Karpas-422 (cell line): ENCODE results near the gene AKAP13. TPM values are rescaled to one million over a fixed set of nuclear protein-coding genes. Genes with fewer than 3 reads are reported as not detected.

ENCODE experiments used
- DNase-seq: peaks from one replicate; pipeline ENCODE4 v3.0.0-alpha.2; 2015
- H2AFZ ChIP-seq: fragments of 200-600 bp; sonication (generic); 2 replicates; pipeline ENCODE4 v1.6.1; 2014; ENCODE audit warnings: antibody characterized with exemption, low read length, mixed read lengths
- H3K27ac ChIP-seq: fragments of 200-600 bp; sonication (generic); 2 replicates; pipeline ENCODE4 v1.5.1; 2014; ENCODE audit warnings: mild to moderate bottlenecking, low read length, moderate library complexity
- H3K27me3 ChIP-seq: fragments of 200-600 bp; sonication (generic); 2 replicates; pipeline ENCODE4 v1.6.1; 2014; ENCODE audit warnings: low read length, mixed read lengths
- H3K36me3 ChIP-seq: fragments of 200-600 bp; sonication (generic); 2 replicates; pipeline ENCODE4 v1.6.1; 2014; ENCODE audit warnings: low read length, mixed read lengths; ENCODE audit not compliant: insufficient read depth
- H3K4me1 ChIP-seq: fragments of 200-600 bp; sonication (generic); 2 replicates; pipeline ENCODE4 v1.6.1; 2014; ENCODE audit warnings: mild to moderate bottlenecking, low read length, mixed read lengths
- H3K4me2 ChIP-seq: fragments of 200-600 bp; sonication (generic); 2 replicates; pipeline ENCODE4 v1.6.1; 2014; ENCODE audit warnings: low read length, low read depth, mild to moderate bottlenecking; ENCODE audit not compliant: poor library complexity, severe bottlenecking
- H3K4me3 ChIP-seq: fragments of 200-600 bp; sonication (generic); 2 replicates; pipeline ENCODE4 v1.5.1; 2014; ENCODE audit warnings: mild to moderate bottlenecking, antibody characterized with exemption, low read length, mixed read lengths
- H3K79me2 ChIP-seq: fragments of 200-600 bp; sonication (generic); 2 replicates; pipeline ENCODE4 v1.6.1; 2014; ENCODE audit warnings: mild to moderate bottlenecking, low read length, mixed read lengths
- H3K9ac ChIP-seq: fragments of 200-600 bp; sonication (generic); 2 replicates; pipeline ENCODE4 v1.6.0; 2014; ENCODE audit warnings: low read length
- H3K9me2 ChIP-seq: fragments of 200-600 bp; sonication (generic), shearing (Covaris generic); replicated peaks from 2 replicates; pipeline ENCODE4 v1.6.0; 2014; ENCODE audit warnings: mild to moderate bottlenecking, low read length, moderate library complexity; ENCODE audit not compliant: insufficient read depth
- H3K9me3 ChIP-seq: fragments of 300-700, 200-600 bp; sonication (generic); 2 replicates; pipeline ENCODE4 v1.6.1; 2014; ENCODE audit warnings: low read length, mixed read lengths
- H4K20me1 ChIP-seq: fragments of 200-600 bp; sonication (generic); 2 replicates; pipeline ENCODE4 v1.6.1; 2014; ENCODE audit warnings: mild to moderate bottlenecking, antibody characterized with exemption, low read length, low read depth; ENCODE audit not compliant: insufficient read depth
- total RNA-seq: library from RNA; depleted of rRNA; stranded (reverse); fragments of >200 nt; shearing (Covaris generic); gene quantifications from 2 replicates; pipeline ENCODE4 v1.2.3, GENCODE V29; 2014; ENCODE audit warnings: low replicate concordance

AKAP13 gene
- total RNA-seq, 1 experiment from 2014 or later = 166 TPM

- Histone ChIP-seq H3K9ac (no peak overlapping the region), H3K4me3 (no peak overlapping the region), H2AFZ (no peak overlapping the region), H3K27ac (peak overlapping the region; percentile 42; the same call in 1 of the 2 replicates), H4K20me1 (no peaks in the 10 kb centered on the region), H3K79me2 (peaks cover 96% of the 10 kb centered on the region), H3K9me3 (no peaks in the 10 kb centered on the region), H3K4me2 (peak overlapping the region; percentile 28), H3K9me2 (no peaks in the 10 kb centered on the region), H3K36me3 (no peaks in the 10 kb centered on the region), H3K4me1 (peaks cover 99% of the 10 kb centered on the region), H3K27me3 (no peaks in the 10 kb centered on the region)
- DNase-seq = no peak
Observed at GRCh38 chr15:85493260-85493659, 112.9 kb downstream of the AKAP13 start.

GRCh38 chr15:85494048-85494777 is 113.8 kb downstream of the AKAP13 start:
- Histone ChIP-seq H3K9me2 (no peaks in the 10 kb centered on the region), H3K9ac (peak overlapping the region; percentile 2; the same call in 1 of the 2 replicates), H3K79me2 (peaks cover 96% of the 10 kb centered on the region), H3K27ac (peak overlapping the region; percentile 42), H3K9me3 (no peaks in the 10 kb centered on the region), H4K20me1 (no peaks in the 10 kb centered on the region), H3K36me3 (no peaks in the 10 kb centered on the region), H3K4me2 (peak overlapping the region; percentile 16), H3K4me1 (peaks cover 99% of the 10 kb centered on the region), H2AFZ (no peak overlapping the region), H3K4me3 (no peak overlapping the region), H3K27me3 (no peaks in the 10 kb centered on the region)
- DNase-seq = no peak

GRCh38 chr15:85495096-85495495 is 114.7 kb downstream of the AKAP13 start:
- no peaks in the 10 kb centered on the region for H3K27me3 ChIP-seq
- DNase-seq = no peak
- peaks cover 99% of the 10 kb centered on the region for H3K4me1 ChIP-seq
- no peak overlapping the region for H2AFZ ChIP-seq
- H4K20me1 ChIP-seq = no peaks in the 10 kb centered on the region
- peak overlapping the region; percentile 42 for H3K27ac ChIP-seq
- H3K36me3 ChIP-seq = no peaks in the 10 kb centered on the region
- H3K4me3 ChIP-seq = no peak overlapping the region
- H3K9me2 ChIP-seq = no peaks in the 10 kb centered on the region
- H3K9me3 ChIP-seq = no peaks in the 10 kb centered on the region
- H3K79me2 ChIP-seq = peaks cover 96% of the 10 kb centered on the region
- H3K9ac ChIP-seq = no peak overlapping the region
- H3K4me2 ChIP-seq = peak overlapping the region; percentile 15

- Histone ChIP-seq H3K79me2 (peaks cover 96% of the 10 kb centered on the region), H3K9me3 (no peaks in the 10 kb centered on the region), H3K4me2 (peak overlapping the region; percentile 15), H4K20me1 (no peaks in the 10 kb centered on the region), H3K27ac (peak overlapping the region; percentile 42; the same call in 1 of the 2 replicates), H3K9me2 (no peaks in the 10 kb centered on the region), H3K9ac (no peak overlapping the region), H2AFZ (no peak overlapping the region), H3K4me1 (peaks cover 99% of the 10 kb centered on the region), H3K36me3 (no peaks in the 10 kb centered on the region), H3K4me3 (no peak overlapping the region), H3K27me3 (no peaks in the 10 kb centered on the region)
- DNase-seq = no peak
Observed at GRCh38 chr15:85495544-85495943, 115.1 kb downstream of the AKAP13 start.

- Histone ChIP-seq H3K36me3 (no peaks in the 10 kb centered on the region), H4K20me1 (no peaks in the 10 kb centered on the region), H3K27ac (peak overlapping the region; percentile 45), H3K79me2 (peaks cover 96% of the 10 kb centered on the region), H3K9me3 (no peaks in the 10 kb centered on the region), H3K4me3 (no peak overlapping the region), H3K4me2 (peak overlapping the region; percentile 24), H3K9ac (no peak overlapping the region), H2AFZ (no peak overlapping the region), H3K9me2 (no peaks in the 10 kb centered on the region), H3K4me1 (peaks cover 99% of the 10 kb centered on the region), H3K27me3 (no peaks in the 10 kb centered on the region)
- no peak for DNase-seq
Observed at GRCh38 chr15:85496151-85496550, 115.7 kb downstream of the AKAP13 start.

- H3K9me2 ChIP-seq = no peaks in the 10 kb centered on the region
- no peak for DNase-seq
- peaks cover 98% of the 10 kb centered on the region for H3K79me2 ChIP-seq
- H3K9ac ChIP-seq = no peak overlapping the region
- H3K36me3 ChIP-seq = no peaks in the 10 kb centered on the region
- no peaks in the 10 kb centered on the region for H3K27me3 ChIP-seq
- no peaks in the 10 kb centered on the region for H3K9me3 ChIP-seq
- H4K20me1 ChIP-seq = no peaks in the 10 kb centered on the region
- H3K27ac ChIP-seq = peak overlapping the region; percentile 45
- peak overlapping the region; percentile 24 for H3K4me2 ChIP-seq
- H3K4me3 ChIP-seq = no peak overlapping the region
- H2AFZ ChIP-seq = no peak overlapping the region
- H3K4me1 ChIP-seq = peaks cover 100% of the 10 kb centered on the region
Observed at GRCh38 chr15:85496551-85497171, 116.3 kb downstream of the AKAP13 start.

- H3K27me3 ChIP-seq = no peaks in the 10 kb centered on the region
- no peak overlapping the region for H3K9ac ChIP-seq
- H2AFZ ChIP-seq = no peak overlapping the region
- peaks cover 99% of the 10 kb centered on the region for H3K4me1 ChIP-seq
- H3K36me3 ChIP-seq = no peaks in the 10 kb centered on the region
- no peak overlapping the region for H3K4me3 ChIP-seq
- no peaks in the 10 kb centered on the region for H3K9me3 ChIP-seq
- H3K79me2 ChIP-seq = peaks cover 98% of the 10 kb centered on the region
- no peaks in the 10 kb centered on the region for H4K20me1 ChIP-seq
- no peak for DNase-seq
- peak overlapping the region; percentile 24 for H3K4me2 ChIP-seq
- H3K9me2 ChIP-seq = no peaks in the 10 kb centered on the region
- H3K27ac ChIP-seq = peak overlapping the region; percentile 45; the same call in 1 of the 2 replicates
Observed at GRCh38 chr15:85497172-85497569, 116.8 kb downstream of the AKAP13 start.

- Histone ChIP-seq H3K9me2 (no peaks in the 10 kb centered on the region), H3K4me1 (peaks cover 99% of the 10 kb centered on the region), H3K36me3 (no peaks in the 10 kb centered on the region), H3K4me2 (peak overlapping the region; percentile 37), H2AFZ (no peak overlapping the region), H3K4me3 (no peak overlapping the region), H3K27ac (peak overlapping the region; percentile 26; the same call in 1 of the 2 replicates), H3K79me2 (peaks cover 98% of the 10 kb centered on the region), H3K9ac (no peak overlapping the region), H3K9me3 (no peaks in the 10 kb centered on the region), H3K27me3 (no peaks in the 10 kb centered on the region), H4K20me1 (no peaks in the 10 kb centered on the region)
- no peak for DNase-seq
Observed at GRCh38 chr15:85498471-85498870, 118.1 kb downstream of the AKAP13 start.
